Kidney epithelial cell (primary cell): ENCODE data around the gene GFRA1. TPM values are rescaled to one million over a fixed set of nuclear protein-coding genes. Genes with fewer than 3 reads are reported as not detected.

ENCODE experiments used
- DNase-seq: peaks from one replicate; pipeline ENCODE4 v3.0.0-alpha.2; 2010; ENCODE audit warnings: low read depth
- H3K27me3 ChIP-seq: 2 replicates; pipeline ENCODE4 v1.6.0; 2011; ENCODE audit warnings: low read length; ENCODE audit not compliant: control insufficient read depth, insufficient read depth
- H3K36me3 ChIP-seq: 2 replicates; pipeline ENCODE4 v1.5.1; 2011; ENCODE audit warnings: low read length; ENCODE audit not compliant: control insufficient read depth, insufficient read depth
- H3K4me3 ChIP-seq: 2 replicates; pipeline ENCODE4 v1.5.1; 2011; ENCODE audit warnings: low read depth, mild to moderate bottlenecking, control low read depth, low read length
- total RNA-seq: library from RNA; depleted of rRNA; stranded (reverse); fragments of >200 nt; gene quantifications from 2 replicates; pipeline ENCODE4 v1.2.3, GENCODE V29; 2015
- TF ChIP-seq, protein P1 (sequence below): IDR thresholded peaks from 2 replicates; pipeline ENCODE4 v1.5.1; 2011; ENCODE audit warnings: mild to moderate bottlenecking, moderate library complexity, low read length, control low read depth, inconsistent platforms; ENCODE audit not compliant: insufficient read depth, poor library complexity, severe bottlenecking

Gene GFRA1
- total RNA-seq, 1 donor from 2014 or later = 1.6 TPM

DNA sequence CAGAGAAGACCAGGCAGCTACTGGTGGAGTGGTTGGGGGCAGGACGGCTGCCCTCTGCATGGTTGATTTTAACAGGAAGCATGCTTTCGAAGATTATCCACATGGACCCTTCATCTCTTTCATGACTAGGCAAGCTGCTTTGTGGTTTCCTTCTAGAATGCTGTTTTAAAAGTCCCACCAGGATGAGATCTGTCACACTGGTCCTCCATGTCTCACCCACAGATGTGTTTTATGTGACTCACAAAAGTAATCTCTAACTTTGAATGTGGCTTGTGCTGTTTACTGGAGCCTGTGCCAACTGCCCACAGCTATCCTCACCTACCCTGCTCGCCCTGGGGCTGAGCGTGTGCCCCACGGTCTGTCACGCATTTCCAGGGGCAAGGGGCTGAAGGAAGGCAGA, 188.8 kb downstream of the GFRA1 start:
- H3K27me3 ChIP-seq = no peaks in the 10 kb centered on the region
- TF ChIP-seq, protein P1, sequence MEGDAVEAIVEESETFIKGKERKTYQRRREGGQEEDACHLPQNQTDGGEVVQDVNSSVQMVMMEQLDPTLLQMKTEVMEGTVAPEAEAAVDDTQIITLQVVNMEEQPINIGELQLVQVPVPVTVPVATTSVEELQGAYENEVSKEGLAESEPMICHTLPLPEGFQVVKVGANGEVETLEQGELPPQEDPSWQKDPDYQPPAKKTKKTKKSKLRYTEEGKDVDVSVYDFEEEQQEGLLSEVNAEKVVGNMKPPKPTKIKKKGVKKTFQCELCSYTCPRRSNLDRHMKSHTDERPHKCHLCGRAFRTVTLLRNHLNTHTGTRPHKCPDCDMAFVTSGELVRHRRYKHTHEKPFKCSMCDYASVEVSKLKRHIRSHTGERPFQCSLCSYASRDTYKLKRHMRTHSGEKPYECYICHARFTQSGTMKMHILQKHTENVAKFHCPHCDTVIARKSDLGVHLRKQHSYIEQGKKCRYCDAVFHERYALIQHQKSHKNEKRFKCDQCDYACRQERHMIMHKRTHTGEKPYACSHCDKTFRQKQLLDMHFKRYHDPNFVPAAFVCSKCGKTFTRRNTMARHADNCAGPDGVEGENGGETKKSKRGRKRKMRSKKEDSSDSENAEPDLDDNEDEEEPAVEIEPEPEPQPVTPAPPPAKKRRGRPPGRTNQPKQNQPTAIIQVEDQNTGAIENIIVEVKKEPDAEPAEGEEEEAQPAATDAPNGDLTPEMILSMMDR = no peak
- H3K36me3 ChIP-seq = no peaks in the 10 kb centered on the region
- no peak overlapping the region for H3K4me3 ChIP-seq
- DNase-seq = peak; percentile 55

DNA sequence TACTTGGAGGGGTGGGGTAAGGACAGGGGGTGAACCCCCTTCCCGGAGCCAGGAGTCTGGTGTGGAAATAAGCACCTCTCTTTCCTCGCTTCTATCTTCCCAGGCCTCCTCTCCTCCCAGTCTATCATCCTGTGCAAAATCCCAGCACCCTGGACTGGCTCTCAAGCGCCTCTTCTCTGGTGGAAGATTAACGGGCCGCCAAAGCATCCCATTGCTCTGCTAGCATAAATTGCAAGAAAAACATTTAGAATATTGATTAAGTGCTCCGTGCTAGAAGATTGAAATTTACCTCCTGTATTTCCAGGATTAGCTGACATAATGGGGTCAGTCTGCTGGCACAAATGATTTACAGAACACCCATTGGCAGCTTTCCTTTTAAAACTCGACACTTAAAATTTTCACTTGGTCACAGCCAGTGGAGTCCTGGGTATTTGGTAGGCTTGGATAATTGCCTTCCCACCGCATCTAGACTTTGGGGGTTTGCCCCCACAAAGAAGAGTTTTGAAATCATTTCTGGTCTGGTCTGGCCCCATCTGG, 189.7 kb downstream of the GFRA1 start:
- no peaks in the 10 kb centered on the region for H3K36me3 ChIP-seq
- TF ChIP-seq, protein P1 = no peak
- H3K27me3 ChIP-seq = no peaks in the 10 kb centered on the region
- DNase-seq = no peak
- no peak overlapping the region for H3K4me3 ChIP-seq

GRCh38 chr10:116082762-116083161, 190.2 kb downstream of the GFRA1 start:
- Histone ChIP-seq H3K27me3 (no peaks in the 10 kb centered on the region), H3K4me3 (no peak overlapping the region), H3K36me3 (no peaks in the 10 kb centered on the region)
- no peak for DNase-seq
- TF ChIP-seq, protein P1 = no peak

DNA sequence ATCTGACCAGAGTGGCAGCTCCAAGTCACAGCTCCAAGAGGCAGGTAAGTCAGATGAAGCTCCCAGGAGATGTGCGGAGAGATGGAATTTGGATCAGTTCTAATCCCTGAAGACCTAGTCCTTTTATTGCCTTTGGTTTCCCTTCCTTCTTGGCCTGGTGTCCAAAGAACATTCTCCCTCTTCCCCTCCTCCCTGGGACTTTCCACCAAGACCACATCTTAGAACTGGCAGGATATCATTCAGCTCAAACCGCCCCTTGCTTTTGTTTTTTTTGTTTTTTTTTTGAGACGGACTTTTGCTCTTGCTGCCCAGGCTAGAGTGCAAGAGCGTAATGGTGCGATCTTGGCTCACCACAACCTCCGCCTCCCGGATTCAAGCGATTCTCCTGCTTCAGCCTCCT, 190.8 kb downstream of the GFRA1 start:
- DNase-seq = peak; percentile 25
- Histone ChIP-seq H3K4me3 (no peak overlapping the region), H3K27me3 (no peaks in the 10 kb centered on the region), H3K36me3 (no peaks in the 10 kb centered on the region)
- TF ChIP-seq, protein P1 = no peak

GRCh38 chr10:116080553-116080952, 192.5 kb downstream of the GFRA1 start:
- H3K36me3 ChIP-seq = no peaks in the 10 kb centered on the region
- no peak overlapping the region for H3K4me3 ChIP-seq
- no peaks in the 10 kb centered on the region for H3K27me3 ChIP-seq
- DNase-seq = peak; percentile 75
- TF ChIP-seq, protein P1 = no peak

DNA sequence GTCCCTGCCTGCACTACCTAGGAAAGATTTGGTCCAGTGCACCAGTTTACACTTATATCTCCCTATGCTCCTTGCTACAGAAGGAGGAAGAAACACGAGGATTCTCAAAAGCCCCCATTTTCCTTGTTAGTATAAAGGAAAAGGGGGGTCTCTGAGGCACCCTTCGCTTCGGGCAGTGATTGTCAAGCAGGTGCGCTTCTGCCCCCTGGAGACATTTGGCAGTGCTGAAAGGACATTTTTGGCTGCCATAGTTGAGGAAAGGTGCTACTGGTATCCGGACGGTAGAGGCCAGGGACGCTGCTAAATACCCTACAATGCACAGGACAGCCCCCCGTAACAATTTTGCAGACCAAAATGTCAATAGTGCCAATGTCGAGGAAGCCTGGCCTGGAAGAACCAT, 193.7 kb downstream of the GFRA1 start:
- Histone ChIP-seq H3K36me3 (no peaks in the 10 kb centered on the region), H3K4me3 (no peak overlapping the region), H3K27me3 (no peaks in the 10 kb centered on the region)
- DNase-seq = no peak
- TF ChIP-seq, protein P1 = no peak
